HS-27A (cell line): ENCODE data around the gene PCDHB7.
"Not testable (repeated sequence)": the region's sequence is repeated elsewhere in the genome, so short reads cannot be mapped to it uniquely, and the experiment has no call there.

Experiments
- DNase-seq: peaks from one replicate; pipeline ENCODE4 v3.0.0-alpha.2; 2012; ENCODE audit warnings: low read depth, missing footprints

The PCDHB7 gene

GRCh38 chr5:141224844-141225243, 52.4 kb downstream of the PCDHB7 start:
- not testable (repeated sequence) for DNase-seq

- DNase-seq = not testable (repeated sequence)
These were observed 53.0 kb downstream of the PCDHB7 start for GRCh38 chr5:141225421-141225820.
